Right forelimb (tissue), 1 donor: ENCODE data around the gene CNGB1.
"Not testable (repeated sequence)": the region's sequence is repeated elsewhere in the genome, so short reads cannot be mapped to it uniquely, and the experiment has no call there.

Source experiments
- DNase-seq: peaks from one replicate; pipeline ENCODE4 v3.0.0-alpha.2; 2018

CNGB1 gene

GRCh38 chr16:57883480-57883879 lies 87.4 kb downstream of the CNGB1 start:
- no peak for DNase-seq

GRCh38 chr16:57882792-57883191 lies 88.1 kb downstream of the CNGB1 start:
- no peak for DNase-seq

GRCh38 chr16:57882206-57882605 lies 88.7 kb downstream of the CNGB1 start:
- no peak for DNase-seq

- DNase-seq = no peak
Observed at GRCh38 chr16:57878586-57878985, 92.3 kb downstream of the CNGB1 start.

- no peak for DNase-seq
Observed at GRCh38 chr16:57876210-57876609, 94.7 kb downstream of the CNGB1 start.

- DNase-seq = no peak
Observed at GRCh38 chr16:57875347-57875746, 95.6 kb downstream of the CNGB1 start.

- DNase-seq = no peak
Observed at GRCh38 chr16:57873218-57873617, 97.7 kb downstream of the CNGB1 start.

- DNase-seq = not testable (repeated sequence)
Observed at GRCh38 chr16:57872764-57873163, 98.2 kb downstream of the CNGB1 start.

- DNase-seq = no peak
Observed at GRCh38 chr16:57871456-57871855, 99.5 kb downstream of the CNGB1 start.

GRCh38 chr16:57870753-57871454 lies 100.0 kb downstream of the CNGB1 start:
- DNase-seq = no peak

GRCh38 chr16:57868913-57869520 lies 101.9 kb downstream of the CNGB1 start:
- DNase-seq = no peak

- no peak for DNase-seq
Observed at GRCh38 chr16:57867000-57867561, 103.8 kb downstream of the CNGB1 start.

- no peak for DNase-seq
Observed at GRCh38 chr16:57866529-57866918, 104.4 kb downstream of the CNGB1 start.

- DNase-seq = no peak
Observed at GRCh38 chr16:57865746-57866528, 105.0 kb downstream of the CNGB1 start.

GRCh38 chr16:57863434-57864160 lies 107.3 kb downstream of the CNGB1 start:
- DNase-seq = peak; percentile 77

- no peak for DNase-seq
Observed at GRCh38 chr16:57862698-57863433, 108.1 kb downstream of the CNGB1 start.

- DNase-seq = no peak
Observed at GRCh38 chr16:57859331-57859730, 111.6 kb downstream of the CNGB1 start.

- no peak for DNase-seq
Observed at GRCh38 chr16:57858635-57859034, 112.3 kb downstream of the CNGB1 start.

GRCh38 chr16:57857991-57858390 lies 112.9 kb downstream of the CNGB1 start:
- DNase-seq = not testable (repeated sequence)

- no peak for DNase-seq
Observed at GRCh38 chr16:57855188-57855587, 115.7 kb downstream of the CNGB1 start.

GRCh38 chr16:57852189-57852588 lies 118.7 kb downstream of the CNGB1 start:
- DNase-seq = no peak

- DNase-seq = no peak
Observed at GRCh38 chr16:57848181-57848580, 122.7 kb downstream of the CNGB1 start.
